ENCODE measurements around the gene TUBGCP5. TPM values are rescaled to one million over a fixed set of nuclear protein-coding genes. Genes with fewer than 3 reads are reported as not detected.

Gene TUBGCP5
- total RNA-seq, 1 donor from 2014 or later = 14.6 TPM

DNA sequence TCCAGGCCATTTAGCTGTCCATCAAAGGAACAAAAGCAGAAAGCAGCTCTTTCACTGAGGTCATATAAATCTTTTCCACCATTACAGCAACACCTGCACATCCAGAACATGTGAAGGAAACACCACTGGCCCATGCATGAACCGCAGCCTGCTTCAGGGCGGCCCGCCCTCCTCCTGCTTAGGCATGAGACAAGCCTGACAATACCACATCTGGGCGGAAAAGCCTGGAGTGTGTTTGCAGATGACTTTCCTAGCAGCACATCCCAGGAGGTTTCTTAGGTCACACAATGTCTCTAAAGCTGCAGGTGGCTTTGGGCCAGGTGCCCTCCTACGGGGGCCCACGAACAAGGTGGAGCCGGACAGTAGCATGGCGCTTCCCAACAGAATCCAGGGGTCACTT, 78.8 kb downstream of the TUBGCP5 start:
- Mint-ChIP-seq H3K36me3 (ENCODE audit: low read depth) (no peaks in the 10 kb centered on the region), H3K27me3 (ENCODE audit: low read depth) (no peaks in the 10 kb centered on the region), H3K4me1 (ENCODE audit: low read depth) (peaks cover 65% of the 10 kb centered on the region), H3K9me3 (ENCODE audit: low read depth) (no peaks in the 10 kb centered on the region), H3K4me3 (ENCODE audit: unreplicated experiment) (no peak overlapping the region), H3K27ac (ENCODE audit: unreplicated experiment) (peak overlapping the region; percentile 65)
- TF ChIP-seq, protein P1, sequence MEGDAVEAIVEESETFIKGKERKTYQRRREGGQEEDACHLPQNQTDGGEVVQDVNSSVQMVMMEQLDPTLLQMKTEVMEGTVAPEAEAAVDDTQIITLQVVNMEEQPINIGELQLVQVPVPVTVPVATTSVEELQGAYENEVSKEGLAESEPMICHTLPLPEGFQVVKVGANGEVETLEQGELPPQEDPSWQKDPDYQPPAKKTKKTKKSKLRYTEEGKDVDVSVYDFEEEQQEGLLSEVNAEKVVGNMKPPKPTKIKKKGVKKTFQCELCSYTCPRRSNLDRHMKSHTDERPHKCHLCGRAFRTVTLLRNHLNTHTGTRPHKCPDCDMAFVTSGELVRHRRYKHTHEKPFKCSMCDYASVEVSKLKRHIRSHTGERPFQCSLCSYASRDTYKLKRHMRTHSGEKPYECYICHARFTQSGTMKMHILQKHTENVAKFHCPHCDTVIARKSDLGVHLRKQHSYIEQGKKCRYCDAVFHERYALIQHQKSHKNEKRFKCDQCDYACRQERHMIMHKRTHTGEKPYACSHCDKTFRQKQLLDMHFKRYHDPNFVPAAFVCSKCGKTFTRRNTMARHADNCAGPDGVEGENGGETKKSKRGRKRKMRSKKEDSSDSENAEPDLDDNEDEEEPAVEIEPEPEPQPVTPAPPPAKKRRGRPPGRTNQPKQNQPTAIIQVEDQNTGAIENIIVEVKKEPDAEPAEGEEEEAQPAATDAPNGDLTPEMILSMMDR (IDR thresholded peaks at IDR 0.05) = no peak
- DNase-seq (ENCODE audit: low spot score) = no peak

DNA sequence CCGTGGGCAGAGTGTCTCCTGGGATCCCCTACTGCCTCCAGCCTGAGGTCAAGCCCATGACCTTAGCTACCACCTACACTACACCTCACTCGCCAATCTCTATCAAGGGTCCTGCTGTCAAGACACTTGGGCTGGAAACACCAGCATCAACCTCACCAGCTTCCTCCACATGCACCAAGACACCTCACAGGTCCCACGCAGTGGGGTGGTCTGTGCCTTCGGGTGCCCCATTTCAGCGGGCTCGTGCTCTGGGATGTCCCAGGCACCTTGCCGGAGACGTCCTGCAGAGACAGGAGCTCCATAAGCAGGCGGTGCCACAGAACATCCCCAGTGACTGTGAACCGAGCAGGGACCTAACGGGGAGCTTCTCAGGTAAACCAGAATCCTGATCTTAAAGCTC, 79.2 kb downstream of the TUBGCP5 start:
- no peaks in the 10 kb centered on the region for H3K9me3 Mint-ChIP-seq (ENCODE audit: low read depth)
- TF ChIP-seq, protein P1 (IDR thresholded peaks at IDR 0.05) = no peak
- DNase-seq (ENCODE audit: low spot score) = no peak
- no peak overlapping the region for H3K4me3 Mint-ChIP-seq (ENCODE audit: unreplicated experiment)
- no peaks in the 10 kb centered on the region for H3K36me3 Mint-ChIP-seq (ENCODE audit: low read depth)
- peaks cover 66% of the 10 kb centered on the region for H3K4me1 Mint-ChIP-seq (ENCODE audit: low read depth)
- no peaks in the 10 kb centered on the region for H3K27me3 Mint-ChIP-seq (ENCODE audit: low read depth)
- H3K27ac Mint-ChIP-seq (ENCODE audit: unreplicated experiment) = peak overlapping the region; percentile 70

DNA sequence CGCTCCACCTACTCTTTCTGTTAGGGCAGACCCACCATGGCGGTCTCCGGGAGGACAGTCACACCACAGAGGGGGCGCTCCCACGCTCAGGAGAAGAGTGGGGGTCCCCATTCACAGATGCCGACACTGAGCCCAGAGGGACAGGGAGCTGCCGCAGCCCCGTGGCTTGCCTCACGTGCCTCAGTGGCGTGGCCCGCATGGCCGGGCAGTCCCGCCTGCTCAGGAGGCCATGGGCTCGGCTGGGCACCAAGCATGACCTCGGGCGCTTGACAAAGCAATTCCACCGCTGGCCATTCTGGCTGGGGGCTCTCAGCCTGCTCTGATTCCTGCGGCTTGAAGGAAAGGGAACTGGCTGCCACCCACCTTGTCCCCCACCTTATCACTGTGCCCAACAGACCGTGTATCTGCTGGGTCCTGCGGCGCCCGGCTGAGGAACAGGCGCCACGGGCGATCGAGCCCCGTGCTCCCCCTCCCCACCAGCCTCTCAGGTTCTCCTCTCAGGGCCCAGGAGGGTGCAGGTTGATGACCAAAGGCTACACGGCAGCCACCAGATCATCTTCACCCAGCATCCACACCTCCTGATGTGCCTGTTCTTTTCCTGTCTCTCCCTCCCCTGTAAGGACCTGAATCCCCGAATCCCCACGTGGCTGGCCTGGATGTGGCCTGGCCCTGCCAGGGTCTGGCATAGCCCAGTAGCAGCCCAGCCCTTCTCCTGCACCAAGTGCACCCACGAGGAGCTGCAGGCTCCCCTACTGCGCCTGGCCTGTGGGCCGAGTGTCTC, 79.9 kb downstream of the TUBGCP5 start:
- Mint-ChIP-seq H3K27ac (ENCODE audit: unreplicated experiment) (no peak overlapping the region), H3K4me3 (ENCODE audit: unreplicated experiment) (no peak overlapping the region), H3K9me3 (ENCODE audit: low read depth) (no peaks in the 10 kb centered on the region), H3K27me3 (ENCODE audit: low read depth) (no peaks in the 10 kb centered on the region), H3K4me1 (ENCODE audit: low read depth) (peaks cover 65% of the 10 kb centered on the region), H3K36me3 (ENCODE audit: low read depth) (no peaks in the 10 kb centered on the region)
- TF ChIP-seq, protein P1 (IDR thresholded peaks at IDR 0.05) = no peak
- no peak for DNase-seq (ENCODE audit: low spot score)

DNA sequence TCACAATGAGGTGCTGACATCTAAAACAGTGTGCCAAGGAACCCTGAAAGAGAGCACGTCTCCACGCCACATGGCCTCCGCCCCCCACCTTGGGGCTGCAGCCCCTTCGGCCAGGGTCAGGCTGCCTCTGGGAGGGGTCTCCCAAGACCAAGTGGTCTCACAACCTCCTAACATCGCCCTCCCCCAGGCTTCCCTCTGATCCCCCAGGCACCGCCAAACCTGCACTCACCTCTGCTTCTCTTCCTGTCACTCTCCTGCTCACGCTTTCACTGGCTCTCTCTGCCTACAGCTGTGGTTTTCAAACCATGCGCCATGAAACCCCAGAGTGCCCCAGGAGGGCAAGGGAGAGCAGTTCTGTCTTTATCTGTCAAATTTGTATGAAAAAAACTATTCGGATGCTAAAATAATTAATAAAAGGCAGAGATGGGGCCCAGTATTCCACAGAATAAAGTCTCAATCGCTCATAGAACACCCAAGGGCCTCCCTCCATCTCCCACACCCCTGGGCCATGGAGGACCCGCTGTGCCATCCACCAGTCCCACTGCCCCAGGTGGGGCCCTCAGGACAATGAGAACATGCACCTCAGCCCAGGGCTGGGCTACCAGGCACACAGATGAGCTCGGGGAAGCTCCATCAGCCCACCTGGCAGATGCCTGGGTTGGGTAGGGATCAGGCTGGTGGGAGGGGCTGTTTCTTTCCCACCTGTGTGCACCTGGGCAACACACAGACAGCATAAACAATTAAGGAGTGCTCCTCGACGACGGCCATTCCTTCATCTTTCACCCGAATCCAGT, 80.7 kb downstream of the TUBGCP5 start:
- peaks cover 61% of the 10 kb centered on the region for H3K4me1 Mint-ChIP-seq (ENCODE audit: low read depth)
- H3K36me3 Mint-ChIP-seq (ENCODE audit: low read depth) = no peaks in the 10 kb centered on the region
- H3K9me3 Mint-ChIP-seq (ENCODE audit: low read depth) = no peaks in the 10 kb centered on the region
- H3K27me3 Mint-ChIP-seq (ENCODE audit: low read depth) = no peaks in the 10 kb centered on the region
- no peak for DNase-seq (ENCODE audit: low spot score)
- TF ChIP-seq, protein P1 (IDR thresholded peaks at IDR 0.05) = no peak
- no peak overlapping the region for H3K4me3 Mint-ChIP-seq (ENCODE audit: unreplicated experiment)
- no peak overlapping the region for H3K27ac Mint-ChIP-seq (ENCODE audit: unreplicated experiment)

DNA sequence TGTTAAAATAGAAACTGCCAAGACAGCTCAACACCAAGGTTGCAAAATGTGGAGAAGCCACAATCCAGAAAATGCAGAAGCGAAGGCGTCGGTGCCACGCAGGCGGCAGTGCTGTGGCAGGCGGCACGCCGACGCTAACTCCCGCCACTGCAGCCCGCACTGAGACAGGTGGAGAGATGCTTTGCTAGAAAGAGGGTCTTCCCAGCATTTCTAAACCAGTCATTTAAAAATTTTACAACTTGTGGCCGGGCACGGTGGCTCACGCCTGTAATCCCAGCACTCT, 82.5 kb downstream of the TUBGCP5 start:
- TF ChIP-seq, protein P1 (IDR thresholded peaks at IDR 0.05) = no peak
- H3K9me3 Mint-ChIP-seq (ENCODE audit: low read depth) = no peaks in the 10 kb centered on the region
- no peaks in the 10 kb centered on the region for H3K27me3 Mint-ChIP-seq (ENCODE audit: low read depth)
- no peaks in the 10 kb centered on the region for H3K36me3 Mint-ChIP-seq (ENCODE audit: low read depth)
- H3K4me1 Mint-ChIP-seq (ENCODE audit: low read depth) = peaks cover 55% of the 10 kb centered on the region
- H3K4me3 Mint-ChIP-seq (ENCODE audit: unreplicated experiment) = no peak overlapping the region
- H3K27ac Mint-ChIP-seq (ENCODE audit: unreplicated experiment) = no peak overlapping the region
- DNase-seq (ENCODE audit: low spot score) = no peak

Measured in chondrocyte (in vitro differentiated cells).